ENCODE data around the gene CAV1. TPM values are rescaled to one million over a fixed set of nuclear protein-coding genes. Genes with fewer than 3 reads are reported as not detected.

Gene CAV1
- total and polyA plus RNA-seq, 2 of the 13 experiments (the other 11 are each of a cell fraction or from before 2014, with no cell fraction given) = 0.40 TPM; not detected in 1

- H3K4me2 ChIP-seq (ENCODE audit: low read depth, low read length) = no peak overlapping the region
- no peak overlapping the region for H3K9ac ChIP-seq (ENCODE audit: insufficient read depth, low read depth, low read length)
- in situ Hi-C loops (cut with HindIII; ENCODE audit: extremely low pct_ligation_motif_present, low pct_unique_long_range_greater_than_20kb) = no loop called here
- H3K27me3 ChIP-seq (ENCODE audit: control insufficient read depth in 1 of 2, insufficient read depth in 2 of 2, low read length in 2 of 2) = no peaks in the 10 kb centered on the region
- POLR2A ChIA-PET = no interaction called here
- no peak overlapping the region for H2AFZ ChIP-seq (ENCODE audit: low read length)
- no peak for FAIRE-seq
- no peaks in the 10 kb centered on the region for H3K4me1 ChIP-seq (ENCODE audit: insufficient read depth, low read length)
- CTCF ChIA-PET (ENCODE audit: low intra/inter-chr PET ratio, low total read pairs) = no interaction called here
- no peaks in the 10 kb centered on the region for H3K79me2 ChIP-seq (ENCODE audit: insufficient read depth, low read length)
- WGBS (ENCODE audit: low lambda C conversion rate) = 45% methylated on average over 2 of the region's 2 CpGs
- no peaks in the 10 kb centered on the region for H3K9me3 ChIP-seq (ENCODE audit: low read length)
- no peak for ATAC-seq
- no peak overlapping the region for H3K4me3 ChIP-seq (replicated peaks in 1 of 3; ENCODE audit: insufficient read depth in 1 of 3, low read depth in 2 of 3, low read length in 3 of 3)
- H4K20me1 ChIP-seq (ENCODE audit: insufficient read depth, low read length) = no peaks in the 10 kb centered on the region
- TF ChIP-seq RBM39 (IDR thresholded peaks at IDR 0.05; ENCODE audit: low read depth, low read length, poor library complexity, severe bottlenecking) (no peak), ARNTL (CRISPR knock-in tag; IDR thresholded peaks at IDR 0.05) (no peak), NR1H2 (CRISPR knock-in tag; IDR thresholded peaks at IDR 0.05; ENCODE audit: borderline replicate concordance, low read depth) (no peak), MTF2 (CRISPR knock-in tag; IDR thresholded peaks at IDR 0.05; ENCODE audit: borderline replicate concordance) (no peak), SMARCC2 (IDR thresholded peaks at IDR 0.05) (no peak)
- TF ChIP-seq, protein P1, sequence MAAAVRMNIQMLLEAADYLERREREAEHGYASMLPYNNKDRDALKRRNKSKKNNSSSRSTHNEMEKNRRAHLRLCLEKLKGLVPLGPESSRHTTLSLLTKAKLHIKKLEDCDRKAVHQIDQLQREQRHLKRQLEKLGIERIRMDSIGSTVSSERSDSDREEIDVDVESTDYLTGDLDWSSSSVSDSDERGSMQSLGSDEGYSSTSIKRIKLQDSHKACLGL (CRISPR knock-in tag; IDR thresholded peaks at IDR 0.05) = no peak
- no peak overlapping the region for H3K27ac ChIP-seq (ENCODE audit: extremely low read length, insufficient read depth, low read length)
- no peaks in the 10 kb centered on the region for H3K36me3 ChIP-seq (replicated peaks in 1 of 2; ENCODE audit: control insufficient read depth in 1 of 2, insufficient read depth in 2 of 2, low read length in 2 of 2)
- DNase-seq (ENCODE audit: low spot score) = no peak
- intact Hi-C loops (cut with micrococcal nuclease; ENCODE audit: unreplicated experiment) = no loop called here
- no TSS peak for BruUV-seq (replicated peaks)
Measured at GRCh38 chr7:116542618-116543017, 17.8 kb downstream of the CAV1 start.

GRCh38 chr7:116543664-116544063, 18.8 kb downstream of the CAV1 start:
- Histone ChIP-seq H3K27me3 (ENCODE audit: control insufficient read depth in 1 of 2, insufficient read depth in 2 of 2, low read length in 2 of 2) (no peaks in the 10 kb centered on the region), H3K79me2 (ENCODE audit: insufficient read depth, low read length) (no peaks in the 10 kb centered on the region), H3K9ac (ENCODE audit: insufficient read depth, low read depth, low read length) (no peak overlapping the region), H3K9me3 (ENCODE audit: low read length) (no peaks in the 10 kb centered on the region), H3K27ac (ENCODE audit: extremely low read length, insufficient read depth, low read length) (no peak overlapping the region), H3K36me3 (replicated peaks in 1 of 2; ENCODE audit: control insufficient read depth in 1 of 2, insufficient read depth in 2 of 2, low read length in 2 of 2) (no peaks in the 10 kb centered on the region), H3K4me2 (ENCODE audit: low read depth, low read length) (no peak overlapping the region), H4K20me1 (ENCODE audit: insufficient read depth, low read length) (no peaks in the 10 kb centered on the region), H3K4me1 (ENCODE audit: insufficient read depth, low read length) (no peaks in the 10 kb centered on the region), H2AFZ (ENCODE audit: low read length) (no peak overlapping the region), H3K4me3 (replicated peaks in 1 of 3; ENCODE audit: insufficient read depth in 1 of 3, low read depth in 2 of 3, low read length in 3 of 3) (no peak overlapping the region)
- DNase-seq (ENCODE audit: low spot score) = no peak
- no peak for FAIRE-seq
- CTCF ChIA-PET (ENCODE audit: low intra/inter-chr PET ratio, low total read pairs) = no interaction called here
- 51% methylated on average over 2 of the region's 2 CpGs for WGBS (ENCODE audit: low lambda C conversion rate)
- TF ChIP-seq ZNF383 (CRISPR knock-in tag; IDR thresholded peaks at IDR 0.05; ENCODE audit: borderline replicate concordance) (no peak), CREB3 (CRISPR knock-in tag; IDR thresholded peaks at IDR 0.05) (no peak), ZSCAN12 (CRISPR knock-in tag; IDR thresholded peaks at IDR 0.05) (no peak), EED (CRISPR knock-in tag; IDR thresholded peaks at IDR 0.05) (no peak), FOXA3 (CRISPR knock-in tag; IDR thresholded peaks at IDR 0.05) (no peak), ZNF160 (CRISPR knock-in tag; IDR thresholded peaks at IDR 0.05) (no peak), ZNF816 (CRISPR knock-in tag; IDR thresholded peaks at IDR 0.05; ENCODE audit: borderline replicate concordance) (no peak), ZBTB34 (CRISPR knock-in tag; IDR thresholded peaks at IDR 0.05) (no peak), TRIM24 (CRISPR knock-in tag; IDR thresholded peaks at IDR 0.05) (no peak)
- TF ChIP-seq, protein P2, sequence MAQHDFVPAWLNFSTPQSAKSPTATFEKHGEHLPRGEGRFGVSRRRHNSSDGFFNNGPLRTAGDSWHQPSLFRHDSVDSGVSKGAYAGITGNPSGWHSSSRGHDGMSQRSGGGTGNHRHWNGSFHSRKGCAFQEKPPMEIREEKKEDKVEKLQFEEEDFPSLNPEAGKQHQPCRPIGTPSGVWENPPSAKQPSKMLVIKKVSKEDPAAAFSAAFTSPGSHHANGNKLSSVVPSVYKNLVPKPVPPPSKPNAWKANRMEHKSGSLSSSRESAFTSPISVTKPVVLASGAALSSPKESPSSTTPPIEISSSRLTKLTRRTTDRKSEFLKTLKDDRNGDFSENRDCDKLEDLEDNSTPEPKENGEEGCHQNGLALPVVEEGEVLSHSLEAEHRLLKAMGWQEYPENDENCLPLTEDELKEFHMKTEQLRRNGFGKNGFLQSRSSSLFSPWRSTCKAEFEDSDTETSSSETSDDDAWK (CRISPR knock-in tag; IDR thresholded peaks at IDR 0.05) = no peak
- BruUV-seq (replicated peaks) = no TSS peak
- intact Hi-C loops (cut with micrococcal nuclease; ENCODE audit: unreplicated experiment) = no loop called here
- in situ Hi-C loops (cut with HindIII; ENCODE audit: extremely low pct_ligation_motif_present, low pct_unique_long_range_greater_than_20kb) = no loop called here
- ATAC-seq = no peak
- POLR2A ChIA-PET = no interaction called here

All from HepG2 (cell line).